ENCODE results near the gene EHD4. TPM values are rescaled to one million over a fixed set of nuclear protein-coding genes. Genes with fewer than 3 reads are reported as not detected.

The EHD4 gene
- total RNA-seq, 1 donor from 2014 or later: 68.8 TPM

Other genes with a start within 250 kb of the EHD4 start
- 8.7 and 9.1 TPM in 2 replicates for gene MAPKBP1, start 198.1 kb downstream of the EHD4 start, total RNA-seq
- 2.4 and 3.4 TPM in 2 replicates for gene JMJD7, start 144.5 kb downstream of the EHD4 start, total RNA-seq
- 0.13 and 1.0 TPM in 2 replicates for gene PLA2G4B, start 133.7 kb downstream of the EHD4 start, total RNA-seq
- gene SPTBN5, start 78.5 kb downstream of the EHD4 start, total RNA-seq: 0.63 and 2.7 TPM in 2 replicates
- gene PLA2G4E, start 48.5 kb upstream of the EHD4 start, total RNA-seq: not detected in 2 replicates
- not detected in 2 replicates for gene PLA2G4D, start 122.0 kb upstream of the EHD4 start, total RNA-seq
- not detected in 2 replicates for gene PLA2G4F, start 184.1 kb upstream of the EHD4 start, total RNA-seq
- 25.0 and 37.2 TPM in 2 replicates for gene VPS39, start 235.7 kb upstream of the EHD4 start, total RNA-seq